ENCODE data around the gene CCND3.

The CCND3 gene

GRCh38 chr6:41929924-41930323, 11.7 kb downstream of the CCND3 start:
- no peak for FAIRE-seq

GRCh38 chr6:41927253-41927652, 14.4 kb downstream of the CCND3 start:
- DNase-seq (ENCODE audit: insufficient read length, low spot score) = no peak
- TF ChIP-seq POU2F2 (IDR thresholded peaks at IDR 0.05; ENCODE audit: low read depth, low read length) (no peak), POLR2A (IDR thresholded peaks at IDR 0.05; ENCODE audit: low read depth, low read length) (no peak), SPI1 (IDR thresholded peaks at IDR 0.05; ENCODE audit: low read depth, low read length) (no peak), PAX5 (IDR thresholded peaks at IDR 0.05; ENCODE audit: insufficient read depth, low read length, severe bottlenecking) (no peak), TAF1 (IDR thresholded peaks at IDR 0.05; ENCODE audit: low read depth, low read length) (no peak), POLR2AphosphoS5 (IDR thresholded peaks at IDR 0.05; ENCODE audit: low read depth, low read length) (no peak)
- no peak for FAIRE-seq

More at GRCh38 chr6:41929924-41930323, 11.7 kb downstream of the CCND3 start:
- DNase-seq (ENCODE audit: insufficient read length, low spot score) = no peak
- no peak for TF ChIP-seq SPI1 (IDR thresholded peaks at IDR 0.05; ENCODE audit: low read depth, low read length)
- no peak for TF ChIP-seq POLR2A (IDR thresholded peaks at IDR 0.05; ENCODE audit: low read depth, low read length)
- no peak for TF ChIP-seq TAF1 (IDR thresholded peaks at IDR 0.05; ENCODE audit: low read depth, low read length)
- no peak for TF ChIP-seq POLR2AphosphoS5 (IDR thresholded peaks at IDR 0.05; ENCODE audit: low read depth, low read length)
- TF ChIP-seq POU2F2 (IDR thresholded peaks at IDR 0.05; ENCODE audit: low read depth, low read length) = no peak
- TF ChIP-seq PAX5 (IDR thresholded peaks at IDR 0.05; ENCODE audit: insufficient read depth, low read length, severe bottlenecking) = no peak

- FAIRE-seq = no peak
- TF ChIP-seq PAX5 (IDR thresholded peaks at IDR 0.05; ENCODE audit: insufficient read depth, low read length, severe bottlenecking) = no peak
- TF ChIP-seq TAF1 (IDR thresholded peaks at IDR 0.05; ENCODE audit: low read depth, low read length) = no peak
- TF ChIP-seq POU2F2 (IDR thresholded peaks at IDR 0.05; ENCODE audit: low read depth, low read length) = no peak
- no peak; the same call in 1 of the 2 replicates for TF ChIP-seq POLR2AphosphoS5 (IDR thresholded peaks at IDR 0.05; ENCODE audit: low read depth, low read length)
- no peak for TF ChIP-seq SPI1 (IDR thresholded peaks at IDR 0.05; ENCODE audit: low read depth, low read length)
- TF ChIP-seq POLR2A (IDR thresholded peaks at IDR 0.05; ENCODE audit: low read depth, low read length) = no peak
- no peak for DNase-seq (ENCODE audit: insufficient read length, low spot score)
Measured at GRCh38 chr6:41922154-41922553, 19.5 kb downstream of the CCND3 start.

GRCh38 chr6:41921712-41921998, 20.0 kb downstream of the CCND3 start:
- DNase-seq (ENCODE audit: insufficient read length, low spot score) (no peak), FAIRE-seq (no peak)

GRCh38 chr6:41920921-41921711, 20.5 kb downstream of the CCND3 start, which contains the start of the genes BYSL and MED20:
TSS of gene BYSL (plus strand) at chr6:41921499. CDS start at chr6:41921563, 64 bp downstream.
TSS of gene MED20 (minus strand) at chr6:41921139. CDS start at chr6:41921018, 121 bp downstream.
- peak; percentile 7 for TF ChIP-seq PAX5 (IDR thresholded peaks at IDR 0.05; ENCODE audit: insufficient read depth, low read length, severe bottlenecking)
- peak; percentile 66 for TF ChIP-seq SPI1 (IDR thresholded peaks at IDR 0.05; ENCODE audit: low read depth, low read length)
- TF ChIP-seq TAF1 (IDR thresholded peaks at IDR 0.05; ENCODE audit: low read depth, low read length) = peak; percentile 52; the same call in 1 of the 2 replicates
- TF ChIP-seq POLR2A (IDR thresholded peaks at IDR 0.05; ENCODE audit: low read depth, low read length) = 0 out of 2 replicates have a peak, but pooled peaks have one; percentile 40
- TF ChIP-seq POU2F2 (IDR thresholded peaks at IDR 0.05; ENCODE audit: low read depth, low read length) = peak; percentile 20; the same call in 1 of the 2 replicates
- peak; percentile 35; the same call in 1 of the 2 replicates for TF ChIP-seq POLR2AphosphoS5 (IDR thresholded peaks at IDR 0.05; ENCODE audit: low read depth, low read length)
- peak; percentile 76 for FAIRE-seq
- peak; percentile 91 for DNase-seq (ENCODE audit: insufficient read length, low spot score)

More at GRCh38 chr6:41921712-41921998, 20.0 kb downstream of the CCND3 start:
- TF ChIP-seq SPI1 (IDR thresholded peaks at IDR 0.05; ENCODE audit: low read depth, low read length) = no peak
- no peak for TF ChIP-seq POU2F2 (IDR thresholded peaks at IDR 0.05; ENCODE audit: low read depth, low read length)
- no peak for TF ChIP-seq PAX5 (IDR thresholded peaks at IDR 0.05; ENCODE audit: insufficient read depth, low read length, severe bottlenecking)
- TF ChIP-seq POLR2A (IDR thresholded peaks at IDR 0.05; ENCODE audit: low read depth, low read length) = no peak
- TF ChIP-seq TAF1 (IDR thresholded peaks at IDR 0.05; ENCODE audit: low read depth, low read length) = no peak
- no peak; the same call in 1 of the 2 replicates for TF ChIP-seq POLR2AphosphoS5 (IDR thresholded peaks at IDR 0.05; ENCODE audit: low read depth, low read length)

GRCh38 chr6:41917528-41917927, 24.1 kb downstream of the CCND3 start:
- DNase-seq (ENCODE audit: insufficient read length, low spot score) (no peak), FAIRE-seq (no peak)
- TF ChIP-seq TAF1 (IDR thresholded peaks at IDR 0.05; ENCODE audit: low read depth, low read length) (no peak), PAX5 (IDR thresholded peaks at IDR 0.05; ENCODE audit: insufficient read depth, low read length, severe bottlenecking) (no peak), POLR2AphosphoS5 (IDR thresholded peaks at IDR 0.05; ENCODE audit: low read depth, low read length) (no peak), SPI1 (IDR thresholded peaks at IDR 0.05; ENCODE audit: low read depth, low read length) (no peak), POLR2A (IDR thresholded peaks at IDR 0.05; ENCODE audit: low read depth, low read length) (no peak), POU2F2 (IDR thresholded peaks at IDR 0.05; ENCODE audit: low read depth, low read length) (no peak)

GRCh38 chr6:41914869-41915530, 26.6 kb downstream of the CCND3 start:
- FAIRE-seq (no peak), DNase-seq (ENCODE audit: insufficient read length, low spot score) (no peak)
- TF ChIP-seq PAX5 (IDR thresholded peaks at IDR 0.05; ENCODE audit: insufficient read depth, low read length, severe bottlenecking) (no peak), POLR2AphosphoS5 (IDR thresholded peaks at IDR 0.05; ENCODE audit: low read depth, low read length) (no peak), SPI1 (IDR thresholded peaks at IDR 0.05; ENCODE audit: low read depth, low read length) (no peak), TAF1 (IDR thresholded peaks at IDR 0.05; ENCODE audit: low read depth, low read length) (no peak), POLR2A (IDR thresholded peaks at IDR 0.05; ENCODE audit: low read depth, low read length) (no peak), POU2F2 (IDR thresholded peaks at IDR 0.05; ENCODE audit: low read depth, low read length) (no peak)

GRCh38 chr6:41914343-41914742, 27.3 kb downstream of the CCND3 start:
- DNase-seq (ENCODE audit: insufficient read length, low spot score) (no peak), FAIRE-seq (no peak)
- TF ChIP-seq POU2F2 (IDR thresholded peaks at IDR 0.05; ENCODE audit: low read depth, low read length) (no peak), TAF1 (IDR thresholded peaks at IDR 0.05; ENCODE audit: low read depth, low read length) (no peak), PAX5 (IDR thresholded peaks at IDR 0.05; ENCODE audit: insufficient read depth, low read length, severe bottlenecking) (no peak), POLR2A (IDR thresholded peaks at IDR 0.05; ENCODE audit: low read depth, low read length) (no peak)

GRCh38 chr6:41909727-41910126, 31.9 kb downstream of the CCND3 start:
- DNase-seq (ENCODE audit: insufficient read length, low spot score) (no peak), FAIRE-seq (no peak)
- TF ChIP-seq POLR2AphosphoS5 (IDR thresholded peaks at IDR 0.05; ENCODE audit: low read depth, low read length) (no peak), PAX5 (IDR thresholded peaks at IDR 0.05; ENCODE audit: insufficient read depth, low read length, severe bottlenecking) (no peak), TAF1 (IDR thresholded peaks at IDR 0.05; ENCODE audit: low read depth, low read length) (no peak), SPI1 (IDR thresholded peaks at IDR 0.05; ENCODE audit: low read depth, low read length) (no peak), POU2F2 (IDR thresholded peaks at IDR 0.05; ENCODE audit: low read depth, low read length) (no peak), POLR2A (IDR thresholded peaks at IDR 0.05; ENCODE audit: low read depth, low read length) (no peak)

Measured in GM12891 (cell line).